Stimulated activated naive B cell treated with anti-CD40 and anti-IgM and Interleukin-4, amounts not matched to agents 10 μg/mL and 1 μg/mL and 100 μg/mL, for 72 hours (primary cell): ENCODE data around the gene ISOC2.

Experiments
- ATAC-seq, 2 donors: fragments of 150-1000 bp; cut with Tn5 transposase; replicated peaks; 2 replicates each; pipeline ENCODE4 v1.10.0; 2021; ENCODE audit warnings: moderate library complexity in 1 of 2
- DNase-seq: peaks from one replicate; pipeline ENCODE4 v3.0.0; 2021
- H3K27ac Mint-ChIP-seq: one replicate; pipeline ENCODE4 v1.8.0; 2022; ENCODE audit warnings: mild to moderate bottlenecking, mixed read lengths
- H3K27me3 Mint-ChIP-seq, 2 donors: one replicate each; pipeline ENCODE4 v1.8.0; 2022; ENCODE audit warnings: mixed read lengths in 2 of 2
- H3K36me3 Mint-ChIP-seq, 2 donors: one replicate each; pipeline ENCODE4 v1.8.0; 2022; ENCODE audit warnings: mixed read lengths in 2 of 2, mild to moderate bottlenecking in 1 of 2
- H3K4me1 Mint-ChIP-seq, 2 donors: one replicate each; pipeline ENCODE4 v1.8.0; 2022; ENCODE audit warnings: mixed read lengths in 2 of 2, mild to moderate bottlenecking in 1 of 2
- H3K4me3 Mint-ChIP-seq, 2 donors: one replicate each; pipeline ENCODE4 v1.8.0; 2022; ENCODE audit warnings: mild to moderate bottlenecking in 2 of 2, mixed read lengths in 2 of 2, moderate library complexity in 1 of 2
- H3K9me3 Mint-ChIP-seq, 2 donors: one replicate each; pipeline ENCODE4 v1.8.0; 2022; ENCODE audit warnings: mixed read lengths in 2 of 2, mild to moderate bottlenecking in 1 of 2

ISOC2 gene

GRCh38 chr19:55494172-55494761, 32.8 kb upstream of the ISOC2 start:
- Mint-ChIP-seq H3K4me3 (peak overlapping the region; percentile 68 to 69), H3K27ac (peak overlapping the region; percentile 72), H3K27me3 (peaks cover 26 to 34% of the 10 kb centered on the region in 2 donors), H3K36me3 (peaks cover 2 to 8% of the 10 kb centered on the region in 2 donors), H3K4me1 (peaks cover 12% of the 10 kb centered on the region in 2 donors), H3K9me3 (no peaks in the 10 kb centered on the region)
- ATAC-seq (peak; percentile 51 to 82), DNase-seq (no peak)

- Mint-ChIP-seq H3K4me1 (peaks cover 9 to 11% of the 10 kb centered on the region in 2 donors), H3K9me3 (no peaks in the 10 kb centered on the region), H3K4me3 (peak overlapping the region; percentile 68 to 69), H3K27ac (no peak overlapping the region), H3K36me3 (peaks cover 2 to 4% of the 10 kb centered on the region in 2 donors), H3K27me3 (peaks cover 26 to 34% of the 10 kb centered on the region in 2 donors)
- ATAC-seq: no peak
- no peak for DNase-seq
Measured at GRCh38 chr19:55493645-55494171, 32.3 kb upstream of the ISOC2 start.

GRCh38 chr19:55493052-55493644, 31.7 kb upstream of the ISOC2 start:
- ATAC-seq: no peak
- Mint-ChIP-seq H3K36me3 (peaks cover 2 to 4% of the 10 kb centered on the region in 2 donors), H3K27ac (no peak overlapping the region), H3K9me3 (no peaks in the 10 kb centered on the region), H3K27me3 (peaks cover 26 to 34% of the 10 kb centered on the region in 2 donors), H3K4me3 (no peak overlapping the region), H3K4me1 (peaks cover 11 to 14% of the 10 kb centered on the region in 2 donors)
- DNase-seq: no peak

- H3K4me1 Mint-ChIP-seq: peaks cover 15 to 21% of the 10 kb centered on the region in 2 donors
- H3K4me3 Mint-ChIP-seq: no peak overlapping the region
- peaks cover 2 to 4% of the 10 kb centered on the region in 2 donors for H3K36me3 Mint-ChIP-seq
- no peak overlapping the region for H3K27ac Mint-ChIP-seq
- peaks cover 26 to 34% of the 10 kb centered on the region in 2 donors for H3K27me3 Mint-ChIP-seq
- no peak for DNase-seq
- no peak for ATAC-seq
- no peaks in the 10 kb centered on the region for H3K9me3 Mint-ChIP-seq
Measured at GRCh38 chr19:55492362-55492944, 31.0 kb upstream of the ISOC2 start.

- Mint-ChIP-seq H3K4me3 (no peak overlapping the region), H3K9me3 (no peaks in the 10 kb centered on the region), H3K4me1 (peaks cover 17 to 27% of the 10 kb centered on the region in 2 donors), H3K27ac (no peak overlapping the region), H3K27me3 (peaks cover 26 to 34% of the 10 kb centered on the region in 2 donors), H3K36me3 (peaks cover 0 to 4% of the 10 kb centered on the region in 2 donors)
- DNase-seq (no peak), ATAC-seq (no peak)
Measured at GRCh38 chr19:55491546-55492360, 30.3 kb upstream of the ISOC2 start.

- no peak overlapping the region for H3K27ac Mint-ChIP-seq
- DNase-seq: no peak
- H3K9me3 Mint-ChIP-seq: no peaks in the 10 kb centered on the region
- H3K36me3 Mint-ChIP-seq: peaks cover 0 to 8% of the 10 kb centered on the region in 2 donors
- H3K4me3 Mint-ChIP-seq: no peak overlapping the region
- peaks cover 26 to 34% of the 10 kb centered on the region in 2 donors for H3K27me3 Mint-ChIP-seq
- ATAC-seq: no peak
- H3K4me1 Mint-ChIP-seq: peaks cover 20 to 34% of the 10 kb centered on the region in 2 donors
Measured at GRCh38 chr19:55490478-55491432, 29.3 kb upstream of the ISOC2 start.

- DNase-seq (no peak), ATAC-seq (no peak)
- no peak overlapping the region for H3K27ac Mint-ChIP-seq
- peaks cover 23 to 40% of the 10 kb centered on the region in 2 donors for H3K4me1 Mint-ChIP-seq
- H3K4me3 Mint-ChIP-seq: no peak overlapping the region
- no peaks in the 10 kb centered on the region for H3K9me3 Mint-ChIP-seq
- peaks cover 0 to 4% of the 10 kb centered on the region in 2 donors for H3K36me3 Mint-ChIP-seq
- peaks cover 26 to 34% of the 10 kb centered on the region in 2 donors for H3K27me3 Mint-ChIP-seq
Measured at GRCh38 chr19:55489711-55490477, 28.5 kb upstream of the ISOC2 start.

GRCh38 chr19:55488986-55489710, 27.7 kb upstream of the ISOC2 start:
- ATAC-seq (no peak), DNase-seq (no peak)
- H3K27me3 Mint-ChIP-seq: peaks cover 19 to 27% of the 10 kb centered on the region in 2 donors
- H3K9me3 Mint-ChIP-seq: no peaks in the 10 kb centered on the region
- peaks cover 0 to 4% of the 10 kb centered on the region in 2 donors for H3K36me3 Mint-ChIP-seq
- H3K4me1 Mint-ChIP-seq: peaks cover 20 to 38% of the 10 kb centered on the region in 2 donors
- no peak overlapping the region for H3K4me3 Mint-ChIP-seq
- H3K27ac Mint-ChIP-seq: peak overlapping the region; percentile 47

- no peak for ATAC-seq
- H3K27ac Mint-ChIP-seq: peak within 1 kb of the TSS; percentile 81
- peaks cover under 1 to 4% of the 10 kb centered on the region in 2 donors for H3K36me3 Mint-ChIP-seq
- DNase-seq: no peak
- peaks cover 20 to 37% of the 10 kb centered on the region in 2 donors for H3K4me1 Mint-ChIP-seq
- peak within 1 kb of the TSS in 1 of 2 donors; percentile 65 for H3K4me3 Mint-ChIP-seq
- H3K9me3 Mint-ChIP-seq: no peaks in the 10 kb centered on the region
- peaks cover 13 to 23% of the 10 kb centered on the region in 2 donors for H3K27me3 Mint-ChIP-seq
Measured at GRCh38 chr19:55487924-55488687, 26.7 kb upstream of the ISOC2 start, which contains the start of gene SSC5D. Gene SSC5D, plus strand, starts transcription at chr19:55488436. Its CDS starts 154 bp downstream, at chr19:55488590.

GRCh38 chr19:55486971-55487923, 25.8 kb upstream of the ISOC2 start:
- ATAC-seq (no peak), DNase-seq (no peak)
- Mint-ChIP-seq H3K4me1 (peaks cover 18 to 37% of the 10 kb centered on the region in 2 donors), H3K4me3 (peak overlapping the region; percentile 35 to 47), H3K27ac (peak overlapping the region; percentile 82), H3K27me3 (peaks cover 8 to 15% of the 10 kb centered on the region in 2 donors), H3K36me3 (peaks cover 2 to 4% of the 10 kb centered on the region in 2 donors), H3K9me3 (no peaks in the 10 kb centered on the region)
